Fibroblast of lung (primary cell): ENCODE results near the gene UBN1. TPM values are rescaled to one million over a fixed set of nuclear protein-coding genes. Genes with fewer than 3 reads are reported as not detected.
A peak's percentile ranks its signal among the peaks of the same experiment; 100 is the strongest.

ENCODE experiments used
- DNase-seq, 2 donors: peaks; one replicate each; pipeline versions ENCODE4 v3.0.0 to v3.0.0-alpha.2; 2010; ENCODE audit warnings: low read depth in 2 of 2
- H2AFZ ChIP-seq: 2 replicates; pipeline ENCODE4 v1.5.1; 2012; ENCODE audit warnings: low read length, control low read depth, inconsistent platforms
- H3K27ac ChIP-seq: 2 replicates; pipeline ENCODE4 v1.5.1; 2011; ENCODE audit warnings: low read length, control low read depth; ENCODE audit not compliant: insufficient read depth
- H3K27me3 ChIP-seq: 2 replicates; pipeline ENCODE4 v1.5.1; 2011; ENCODE audit warnings: mild to moderate bottlenecking, low read length; ENCODE audit not compliant: control insufficient read depth, insufficient read depth
- H3K36me3 ChIP-seq: 2 replicates; pipeline ENCODE4 v1.5.1; 2011; ENCODE audit warnings: low read length; ENCODE audit not compliant: control insufficient read depth, insufficient read depth
- H3K4me1 ChIP-seq: 2 replicates; pipeline ENCODE4 v1.5.1; 2011; ENCODE audit warnings: low read length; ENCODE audit not compliant: control insufficient read depth, insufficient read depth; ENCODE audit errors: extremely low read depth
- H3K4me2 ChIP-seq: 2 replicates; pipeline ENCODE4 v1.5.1; 2011; ENCODE audit warnings: low read length, control low read depth; ENCODE audit not compliant: insufficient read depth; ENCODE audit errors: extremely low read depth
- H3K4me3 ChIP-seq, 4 experiments: fragments of 200-600 bp in 1 of 4; sonication (generic) in 1 of 4; replicated peaks in 1 of 4; 2 replicates each; pipeline ENCODE4 v1.5.1; 2011 to 2016; ENCODE audit warnings: low read length in 4 of 4, low read depth in 3 of 4, mild to moderate bottlenecking in 3 of 4, control low read depth in 2 of 4, inconsistent platforms in 1 of 4, mixed read lengths in 1 of 4; ENCODE audit not compliant: insufficient read depth in 1 of 4; ENCODE audit errors: control extremely low read depth in 1 of 4
- H3K79me2 ChIP-seq: 2 replicates; pipeline ENCODE4 v1.5.1; 2012; ENCODE audit warnings: mild to moderate bottlenecking, low read length, inconsistent platforms; ENCODE audit not compliant: control insufficient read depth, insufficient read depth
- H3K9ac ChIP-seq: 2 replicates; pipeline ENCODE4 v1.5.1; 2011; ENCODE audit warnings: mild to moderate bottlenecking, low read length, control low read depth; ENCODE audit not compliant: insufficient read depth
- H3K9me3 ChIP-seq: 2 replicates; pipeline ENCODE4 v1.5.1; 2012; ENCODE audit warnings: low read depth, low read length; ENCODE audit not compliant: control insufficient read depth, insufficient read depth
- H4K20me1 ChIP-seq: 2 replicates; pipeline ENCODE4 v1.5.1; 2011; ENCODE audit warnings: low read length; ENCODE audit not compliant: control insufficient read depth, insufficient read depth; ENCODE audit errors: extremely low read depth
- CTCF ChIP-seq, 2 donors: IDR thresholded peaks in 1 of 2; conservative IDR thresholded peaks in 1 of 2; 1 replicate in 1 of 2; 2 replicates in 1 of 2; pipeline ENCODE4 v1.5.1; 2011 to 2012; ENCODE audit warnings: low read length in 2 of 2, control low read depth in 1 of 2, inconsistent platforms in 1 of 2, low read depth in 1 of 2, mild to moderate bottlenecking in 1 of 2
- EZH2 ChIP-seq: IDR thresholded peaks from 2 replicates; pipeline ENCODE4 v1.5.1; 2012; ENCODE audit warnings: low read length, control low read depth, mild to moderate bottlenecking; ENCODE audit errors: missing control alignments
- polyA plus RNA-seq, 2 donors: library from polyadenylated mRNA; depleted of rRNA in 1 of 2; stranded (reverse) in 1 of 2; unstranded in 1 of 2; fragments of >200 nt; gene quantifications; 2 replicates each; pipeline ENCODE4 v1.2.1, GENCODE V29; 2011 to 2012; ENCODE audit warnings: missing spikeins in 1 of 2
- total RNA-seq: library from RNA; depleted of rRNA; stranded (reverse); fragments of >200 nt; gene quantifications from 2 replicates; pipeline ENCODE4 v1.2.1, GENCODE V29; 2014

The UBN1 gene
- total and polyA plus RNA-seq, 2 donors (not counting 1 experiment from before 2014, with no cell fraction given), result 13.6 to 21.1 TPM

DNA sequence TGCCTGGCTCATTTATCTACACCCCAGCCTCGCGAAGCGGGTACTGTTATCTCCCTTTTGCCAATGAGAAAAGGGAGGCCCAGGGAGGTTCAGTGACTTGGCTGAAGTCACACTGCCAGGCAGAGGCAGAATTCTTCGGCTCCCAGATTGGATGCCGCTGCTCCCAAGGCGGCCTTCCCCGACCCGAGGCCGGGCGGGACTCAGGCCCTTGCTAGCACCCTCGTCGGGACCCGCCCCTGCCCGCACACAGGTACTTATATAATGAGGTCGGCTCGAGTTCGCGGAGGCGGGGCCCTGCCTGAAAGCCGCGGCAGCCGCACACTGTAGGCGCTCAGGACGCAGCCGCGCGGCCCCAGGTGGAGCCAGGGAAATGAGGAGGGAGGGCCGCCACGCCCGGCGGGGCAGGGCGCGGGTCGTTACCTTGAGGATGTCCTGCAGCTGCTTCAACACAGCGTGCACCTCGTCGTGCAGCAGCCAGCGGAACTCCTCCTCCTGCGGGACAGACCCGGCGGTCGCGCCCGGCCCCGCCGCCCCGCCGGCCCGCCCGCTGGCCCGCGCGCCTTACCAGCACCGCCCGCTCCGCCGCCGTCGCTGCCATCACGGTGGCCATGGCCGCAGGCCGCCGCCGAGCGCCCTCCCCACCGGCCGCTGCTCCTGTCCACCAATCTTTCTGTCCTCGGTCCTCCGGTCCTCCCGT, 45.2 kb upstream of the UBN1 start, which contains the start of gene ROGDI:
Gene ROGDI, minus strand, starts transcription at position 672 of the 697 bp plus-strand sequence. Its CDS starts 62 bp downstream, at position 610.
- Histone ChIP-seq H2AFZ (peak within 1 kb of the TSS; percentile 91), H3K9ac (peak within 1 kb of the TSS; percentile 53), H3K9me3 (no peaks in the 10 kb centered on the region), H3K27me3 (no peaks in the 10 kb centered on the region), H4K20me1 (no peaks in the 10 kb centered on the region), H3K4me2 (peak within 1 kb of the TSS; percentile 98), H3K79me2 (no peaks in the 10 kb centered on the region), H3K27ac (no peak within 1 kb of the TSS), H3K4me1 (peaks cover 2% of the 10 kb centered on the region), H3K36me3 (peaks cover 6% of the 10 kb centered on the region), H3K4me3 (peak within 1 kb of the TSS; percentile 72 to 79 (median 75))
- TF ChIP-seq EZH2 (no peak), CTCF (conservative IDR thresholded peaks at IDR 0.05 in 1 of 2, IDR thresholded peaks at IDR 0.05 in 1 of 2; ENCODE audit: low read depth in 1 of 2, low read length in 2 of 2) (no peak)
- peak; percentile 11 to 61 for DNase-seq

GRCh38 chr16:4802659-4803287, 44.5 kb upstream of the UBN1 start:
- no peak for TF ChIP-seq EZH2
- peak in 1 of 2 donors; percentile 3 for TF ChIP-seq CTCF (conservative IDR thresholded peaks at IDR 0.05 in 1 of 2, IDR thresholded peaks at IDR 0.05 in 1 of 2; ENCODE audit: low read depth in 1 of 2, low read length in 2 of 2)
- Histone ChIP-seq H3K27ac (no peak overlapping the region), H2AFZ (peak overlapping the region; percentile 91), H3K27me3 (no peaks in the 10 kb centered on the region), H3K4me3 (peak overlapping the region; percentile 72 to 79 (median 75)), H3K36me3 (peaks cover 9% of the 10 kb centered on the region), H3K4me1 (peaks cover 2% of the 10 kb centered on the region), H3K9me3 (no peaks in the 10 kb centered on the region), H4K20me1 (no peaks in the 10 kb centered on the region), H3K79me2 (no peaks in the 10 kb centered on the region), H3K4me2 (peak overlapping the region; percentile 98), H3K9ac (peak overlapping the region; percentile 53)
- DNase-seq, result peak; percentile 88 to 91

- Histone ChIP-seq H3K9ac (no peak overlapping the region), H3K27ac (no peak overlapping the region), H3K4me2 (peak overlapping the region; percentile 98)
Observed at GRCh38 chr16:4803401-4803844, 43.9 kb upstream of the UBN1 start.

More at GRCh38 chr16:4803401-4803844, 43.9 kb upstream of the UBN1 start:
- Histone ChIP-seq H3K36me3 (peaks cover 9% of the 10 kb centered on the region), H3K27me3 (no peaks in the 10 kb centered on the region), H4K20me1 (no peaks in the 10 kb centered on the region), H3K4me3 (peak overlapping the region in 3 of 4 experiments; percentile 72 to 79 (median 74)), H2AFZ (no peak overlapping the region), H3K79me2 (no peaks in the 10 kb centered on the region), H3K4me1 (peaks cover 2% of the 10 kb centered on the region), H3K9me3 (no peaks in the 10 kb centered on the region)
- peak in 1 of 2 donors; percentile 5 for DNase-seq
- TF ChIP-seq EZH2, result no peak
- no peak for TF ChIP-seq CTCF (conservative IDR thresholded peaks at IDR 0.05 in 1 of 2, IDR thresholded peaks at IDR 0.05 in 1 of 2; ENCODE audit: low read depth in 1 of 2, low read length in 2 of 2)
